ENCODE measurements around the gene PATJ. TPM values are rescaled to one million over a fixed set of nuclear protein-coding genes. Genes with fewer than 3 reads are reported as not detected.

Gene PATJ
- polyA plus RNA-seq, 1 of the 3 experiments (the other 2 are of a cell fraction), result 3.0 TPM

DNA sequence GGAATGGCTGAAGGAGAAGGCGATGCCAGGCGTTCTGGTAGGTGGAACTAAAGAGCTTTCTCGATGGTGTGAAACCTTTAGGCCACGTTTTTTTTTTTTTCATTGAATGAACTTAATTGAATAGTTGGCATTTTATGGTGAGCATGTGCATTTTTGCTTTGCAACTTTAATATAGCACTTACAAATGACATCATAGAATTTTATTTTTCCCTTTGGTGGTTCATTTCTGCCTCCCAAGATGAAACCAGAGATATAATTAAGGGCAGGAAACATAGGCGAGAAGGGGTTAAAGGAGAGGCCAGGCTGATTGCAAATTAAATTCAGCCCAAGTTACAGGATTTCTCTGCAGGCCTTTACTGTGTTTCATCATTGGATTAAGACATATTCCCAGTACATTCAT, 366.8 kb downstream of the PATJ start:
- ChIA-PET CTCF (interaction anchor here (0.7 to 1.7 kb wide), 3 partner anchors 13 to 26 kb away, joined by 3 to 6 read pairs (median 3); no protein-coding TSS in a partner anchor), POLR2A (no interaction called here)
- Histone ChIP-seq H3K4me3 (ENCODE audit: low read depth in 2 of 2, low read length in 1 of 2) (no peak overlapping the region), H3K27ac (ENCODE audit: low read depth in 2 of 2, low read length in 1 of 2) (no peak overlapping the region), H3K9ac (no peak overlapping the region), H3K79me2 (ENCODE audit: insufficient read depth) (no peaks in the 10 kb centered on the region), H3K4me2 (no peak overlapping the region), H4K20me1 (ENCODE audit: insufficient read depth) (no peaks in the 10 kb centered on the region), H3F3A (replicated peaks; ENCODE audit: insufficient read depth) (no peaks in the 10 kb centered on the region), H3K9me3 (no peaks in the 10 kb centered on the region), H3K27me3 (ENCODE audit: insufficient read depth) (no peaks in the 10 kb centered on the region), H3K4me1 (ENCODE audit: control insufficient read depth in 1 of 2, insufficient read depth in 2 of 2, low read depth in 1 of 2, low read length in 1 of 2) (no peaks in the 10 kb centered on the region; a peak in 1 of 4 replicates), H3K9me2 (no peaks in the 10 kb centered on the region), H3K36me3 (replicated peaks in 1 of 2; ENCODE audit: control insufficient read depth in 1 of 2, insufficient read depth in 2 of 2, low read length in 1 of 2) (no peaks in the 10 kb centered on the region), H2AFZ (ENCODE audit: low read depth) (no peak overlapping the region)
- TF ChIP-seq GATA2 (CRISPR knock-in tag; IDR thresholded peaks at IDR 0.05) (no peak), GABPA (IDR thresholded peaks at IDR 0.05; ENCODE audit: low read depth) (no peak), MEF2A (IDR thresholded peaks at IDR 0.05; ENCODE audit: borderline replicate concordance, low read depth) (no peak), TCF12 (IDR thresholded peaks at IDR 0.05) (no peak)
- TF ChIP-seq, protein P1, sequence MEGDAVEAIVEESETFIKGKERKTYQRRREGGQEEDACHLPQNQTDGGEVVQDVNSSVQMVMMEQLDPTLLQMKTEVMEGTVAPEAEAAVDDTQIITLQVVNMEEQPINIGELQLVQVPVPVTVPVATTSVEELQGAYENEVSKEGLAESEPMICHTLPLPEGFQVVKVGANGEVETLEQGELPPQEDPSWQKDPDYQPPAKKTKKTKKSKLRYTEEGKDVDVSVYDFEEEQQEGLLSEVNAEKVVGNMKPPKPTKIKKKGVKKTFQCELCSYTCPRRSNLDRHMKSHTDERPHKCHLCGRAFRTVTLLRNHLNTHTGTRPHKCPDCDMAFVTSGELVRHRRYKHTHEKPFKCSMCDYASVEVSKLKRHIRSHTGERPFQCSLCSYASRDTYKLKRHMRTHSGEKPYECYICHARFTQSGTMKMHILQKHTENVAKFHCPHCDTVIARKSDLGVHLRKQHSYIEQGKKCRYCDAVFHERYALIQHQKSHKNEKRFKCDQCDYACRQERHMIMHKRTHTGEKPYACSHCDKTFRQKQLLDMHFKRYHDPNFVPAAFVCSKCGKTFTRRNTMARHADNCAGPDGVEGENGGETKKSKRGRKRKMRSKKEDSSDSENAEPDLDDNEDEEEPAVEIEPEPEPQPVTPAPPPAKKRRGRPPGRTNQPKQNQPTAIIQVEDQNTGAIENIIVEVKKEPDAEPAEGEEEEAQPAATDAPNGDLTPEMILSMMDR (IDR thresholded peaks at IDR 0.05), result no peak
- DNase-seq, result no peak
- WGBS (ENCODE audit: low lambda C conversion rate), result 70% methylated on average over 5 of the region's 5 CpGs

DNA sequence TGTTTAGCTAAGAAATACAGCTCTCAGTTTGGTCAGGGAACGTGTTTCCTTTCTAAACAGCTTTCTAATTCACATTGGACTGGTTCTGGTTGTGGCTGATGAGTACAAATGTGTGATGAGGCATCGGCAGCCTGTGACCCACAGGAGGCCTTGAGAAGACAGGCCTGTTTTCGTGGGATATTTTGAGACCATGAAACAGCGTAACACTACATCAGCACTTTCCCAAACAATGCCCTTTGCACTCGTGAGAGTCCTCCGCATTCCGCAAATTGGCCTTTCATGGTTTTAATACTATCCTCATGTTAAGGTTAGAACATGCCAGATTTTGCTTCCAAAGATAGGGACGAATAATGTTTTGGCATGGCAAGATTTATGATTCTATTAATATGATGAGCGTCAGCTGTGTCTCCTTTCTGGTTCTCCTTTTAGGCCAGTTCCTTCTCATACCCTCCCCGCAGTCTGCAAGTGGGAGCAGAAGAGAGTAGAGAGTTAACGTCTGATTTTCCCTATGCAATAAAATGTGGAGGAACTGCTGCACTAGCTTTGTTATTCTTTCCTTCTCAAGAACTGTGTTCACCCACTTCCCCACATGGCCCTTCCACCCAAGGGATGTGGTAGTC, 368.0 kb downstream of the PATJ start:
- no peak for TF ChIP-seq EP300 (IDR thresholded peaks at IDR 0.05; ENCODE audit: borderline replicate concordance in 1 of 2, low read depth in 1 of 2, low read length in 1 of 2)
- no peak for TF ChIP-seq TAF1 (IDR thresholded peaks at IDR 0.05; ENCODE audit: borderline replicate concordance, low read depth, low read length)
- TF ChIP-seq, protein P2, sequence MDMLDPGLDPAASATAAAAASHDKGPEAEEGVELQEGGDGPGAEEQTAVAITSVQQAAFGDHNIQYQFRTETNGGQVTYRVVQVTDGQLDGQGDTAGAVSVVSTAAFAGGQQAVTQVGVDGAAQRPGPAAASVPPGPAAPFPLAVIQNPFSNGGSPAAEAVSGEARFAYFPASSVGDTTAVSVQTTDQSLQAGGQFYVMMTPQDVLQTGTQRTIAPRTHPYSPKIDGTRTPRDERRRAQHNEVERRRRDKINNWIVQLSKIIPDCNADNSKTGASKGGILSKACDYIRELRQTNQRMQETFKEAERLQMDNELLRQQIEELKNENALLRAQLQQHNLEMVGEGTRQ (IDR thresholded peaks at IDR 0.05; ENCODE audit: borderline replicate concordance, low read depth, low read length), result no peak
- TF ChIP-seq TCF12 (IDR thresholded peaks at IDR 0.05), result no peak
- TF ChIP-seq YY1 (IDR thresholded peaks at IDR 0.05; ENCODE audit: low read depth), result no peak
- no peak for TF ChIP-seq JUND (IDR thresholded peaks at IDR 0.05)
- no peak for TF ChIP-seq FOSL2 (IDR thresholded peaks at IDR 0.05; ENCODE audit: borderline replicate concordance, low read depth)
- no peak for TF ChIP-seq NRF1 (IDR thresholded peaks at IDR 0.05; ENCODE audit: low read depth, low read length)
- TF ChIP-seq, protein P3, sequence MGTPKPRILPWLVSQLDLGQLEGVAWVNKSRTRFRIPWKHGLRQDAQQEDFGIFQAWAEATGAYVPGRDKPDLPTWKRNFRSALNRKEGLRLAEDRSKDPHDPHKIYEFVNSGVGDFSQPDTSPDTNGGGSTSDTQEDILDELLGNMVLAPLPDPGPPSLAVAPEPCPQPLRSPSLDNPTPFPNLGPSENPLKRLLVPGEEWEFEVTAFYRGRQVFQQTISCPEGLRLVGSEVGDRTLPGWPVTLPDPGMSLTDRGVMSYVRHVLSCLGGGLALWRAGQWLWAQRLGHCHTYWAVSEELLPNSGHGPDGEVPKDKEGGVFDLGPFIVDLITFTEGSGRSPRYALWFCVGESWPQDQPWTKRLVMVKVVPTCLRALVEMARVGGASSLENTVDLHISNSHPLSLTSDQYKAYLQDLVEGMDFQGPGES (IDR thresholded peaks at IDR 0.05; ENCODE audit: low read depth, low read length), result no peak
- TF ChIP-seq TEAD4 (IDR thresholded peaks at IDR 0.05; ENCODE audit: borderline replicate concordance, insufficient read depth), result no peak
- TF ChIP-seq, protein P1 (IDR thresholded peaks at IDR 0.05), result no peak
- no peak for TF ChIP-seq RCOR1 (IDR thresholded peaks at IDR 0.05; ENCODE audit: low read length)
- no peak for TF ChIP-seq POLR2AphosphoS5 (IDR thresholded peaks at IDR 0.05; ENCODE audit: low read depth, low read length)
- TF ChIP-seq NFIC (IDR thresholded peaks at IDR 0.05; ENCODE audit: borderline replicate concordance), result no peak
- TF ChIP-seq FOXM1 (IDR thresholded peaks at IDR 0.05; ENCODE audit: low read depth), result no peak
- no peak for TF ChIP-seq MEF2A (IDR thresholded peaks at IDR 0.05; ENCODE audit: borderline replicate concordance, low read depth)
- Histone ChIP-seq H3K4me2 (no peak overlapping the region), H3K36me3 (replicated peaks in 1 of 2; ENCODE audit: control insufficient read depth in 1 of 2, insufficient read depth in 2 of 2, low read length in 1 of 2) (no peaks in the 10 kb centered on the region), H3K4me3 (ENCODE audit: low read depth in 2 of 2, low read length in 1 of 2) (no peak overlapping the region), H3K4me1 (ENCODE audit: control insufficient read depth in 1 of 2, insufficient read depth in 2 of 2, low read depth in 1 of 2, low read length in 1 of 2) (no peaks in the 10 kb centered on the region; a peak in 1 of 4 replicates), H3K27me3 (ENCODE audit: insufficient read depth) (no peaks in the 10 kb centered on the region), H3K9me3 (no peaks in the 10 kb centered on the region), H4K20me1 (ENCODE audit: insufficient read depth) (no peaks in the 10 kb centered on the region), H2AFZ (ENCODE audit: low read depth) (no peak overlapping the region), H3K27ac (ENCODE audit: low read depth in 2 of 2, low read length in 1 of 2) (no peak overlapping the region), H3K9ac (no peak overlapping the region), H3F3A (replicated peaks; ENCODE audit: insufficient read depth) (no peaks in the 10 kb centered on the region), H3K79me2 (ENCODE audit: insufficient read depth) (no peaks in the 10 kb centered on the region), H3K9me2 (no peaks in the 10 kb centered on the region)
- no peak for DNase-seq
- WGBS (ENCODE audit: low lambda C conversion rate), result 83% methylated on average over 11 of the region's 11 CpGs
- CTCF ChIA-PET, result interaction anchor here (0.8 to 3.1 kb wide), 5 partner anchors 11 to 181 kb away, joined by 3 to 9 read pairs (median 3); no protein-coding TSS in a partner anchor
- POLR2A ChIA-PET, result interaction anchor here (0.5 kb wide), 1 partner anchor 272 kb away, joined by 5 read pairs; no protein-coding TSS in a partner anchor

Measured in SK-N-SH (cell line).